WTC11 (cell line): ENCODE data around the gene ZSWIM3. TPM values are rescaled to one million over a fixed set of nuclear protein-coding genes. Genes with fewer than 3 reads are reported as not detected.

Experiments
- ATAC-seq: fragments of 200-7000 bp; cut with Tn5 transposase; 2 replicates; pipeline ENCODE4 v1.10.0; 2021; ENCODE audit warnings: mild to moderate bottlenecking, moderate library complexity
- CTCF ChIA-PET: fragments of 300-600 bp; sonication (Branson Sonifier 250); formaldehyde crosslinking; loops from one replicate; lab custom pipeline; 2021; ENCODE audit warnings: antibody characterized with exemption; lab: Charles Lee
- POLR2A ChIA-PET: fragments of 350-600 bp; sonication (Branson Sonifier 250); formaldehyde crosslinking; loops from one replicate; lab custom pipeline; 2021; ENCODE audit warnings: antibody characterized with exemption; lab: Charles Lee
- DNase-seq: peaks from one replicate; pipeline ENCODE4 v3.0.0; 2021; ENCODE audit warnings: low spot score
- H3K27ac Mint-ChIP-seq: 2 replicates; pipeline ENCODE4 v1.8.0; 2021; ENCODE audit warnings: mixed read lengths
- H3K27me3 Mint-ChIP-seq: 2 replicates; pipeline ENCODE4 v1.8.0; 2021; ENCODE audit warnings: low read depth, mild to moderate bottlenecking, moderate library complexity, mixed read lengths
- H3K36me3 Mint-ChIP-seq: 2 replicates; pipeline ENCODE4 v1.8.0; 2021; ENCODE audit warnings: mixed read lengths
- H3K4me1 Mint-ChIP-seq: 2 replicates; pipeline ENCODE4 v1.8.0; 2022; ENCODE audit warnings: mixed read lengths
- H3K4me3 Mint-ChIP-seq: 2 replicates; pipeline ENCODE4 v1.8.0; 2021; ENCODE audit warnings: mild to moderate bottlenecking, moderate library complexity, mixed read lengths
- H3K9me3 Mint-ChIP-seq: 2 replicates; pipeline ENCODE4 v1.8.0; 2021; ENCODE audit warnings: mixed read lengths
- E2F4 ChIP-seq: sonication (generic); formaldehyde crosslinking; IDR thresholded peaks from 2 replicates; pipeline ENCODE4 v1.8.1; 2022; ENCODE audit warnings: low read depth, mild to moderate bottlenecking, moderate library complexity, missing genetic modification reagents, borderline replicate concordance
- ELF4 ChIP-seq: sonication (generic); formaldehyde crosslinking; IDR thresholded peaks from 2 replicates; pipeline ENCODE4 v1.8.1; 2022; ENCODE audit warnings: low read depth, mild to moderate bottlenecking, moderate library complexity, missing genetic modification reagents
- JUN ChIP-seq: sonication (generic); formaldehyde crosslinking; IDR thresholded peaks from 2 replicates; pipeline ENCODE4 v1.8.0; 2023; ENCODE audit warnings: mild to moderate bottlenecking, missing genetic modification reagents
- NR3C1 ChIP-seq: sonication (generic); formaldehyde crosslinking; conservative IDR thresholded peaks from 2 replicates; pipeline ENCODE4 v1.8.1; 2023; ENCODE audit warnings: low read depth, mild to moderate bottlenecking, missing genetic modification reagents
- RORB ChIP-seq: fragments of 250-450 bp; sonication (Bioruptor Pico); IDR thresholded peaks from 2 replicates; pipeline ENCODE4 v1.9.0; 2021; ENCODE audit warnings: mild to moderate bottlenecking
- SP1 ChIP-seq: sonication (generic); formaldehyde crosslinking; conservative IDR thresholded peaks from 2 replicates; pipeline ENCODE4 v1.8.1; 2022; ENCODE audit warnings: missing genetic modification reagents
- ZNF416 ChIP-seq: fragments of 250-450 bp; sonication (Bioruptor Pico); IDR thresholded peaks from 2 replicates; pipeline ENCODE4 v1.9.0; 2021; ENCODE audit warnings: mild to moderate bottlenecking, inconsistent platforms
- ZNF671 ChIP-seq: fragments of 250-450 bp; sonication (Bioruptor Pico); IDR thresholded peaks from 2 replicates; pipeline ENCODE4 v1.8.0; 2021; ENCODE audit warnings: mild to moderate bottlenecking
- total RNA-seq: library from RNA; stranded (reverse); gene quantifications from 3 replicates; pipeline ENCODE4 v1.2.3, GENCODE V29; 2021
- TF ChIP-seq, protein P1 (sequence below): sonication (generic); formaldehyde crosslinking; IDR thresholded peaks from 2 replicates; pipeline ENCODE4 v1.8.1; 2023; ENCODE audit warnings: mild to moderate bottlenecking, missing genetic modification reagents
- TF ChIP-seq, protein P2 (sequence below): sonication (generic); formaldehyde crosslinking; IDR thresholded peaks from 2 replicates; pipeline ENCODE4 v1.8.0; 2022; ENCODE audit warnings: mild to moderate bottlenecking, missing genetic modification reagents
- TF ChIP-seq, protein P3 (sequence below): fragments of 200-600 bp; IDR thresholded peaks from 2 replicates; pipeline ENCODE4 v1.8.0; 2022; ENCODE audit warnings: antibody characterized with exemption
- TF ChIP-seq, protein P4 (sequence below): sonication (generic); formaldehyde crosslinking; IDR thresholded peaks from 2 replicates; pipeline ENCODE4 v1.8.0; 2022; ENCODE audit warnings: mild to moderate bottlenecking, missing genetic modification reagents
- TF ChIP-seq, protein P5 (sequence below): fragments of 250-450 bp; sonication (Bioruptor Pico); IDR thresholded peaks from 2 replicates; pipeline ENCODE4 v1.9.0; 2021; ENCODE audit warnings: mild to moderate bottlenecking, borderline replicate concordance

Gene ZSWIM3
- total RNA-seq, 1 experiment from 2014 or later = 3.4 TPM

DNA sequence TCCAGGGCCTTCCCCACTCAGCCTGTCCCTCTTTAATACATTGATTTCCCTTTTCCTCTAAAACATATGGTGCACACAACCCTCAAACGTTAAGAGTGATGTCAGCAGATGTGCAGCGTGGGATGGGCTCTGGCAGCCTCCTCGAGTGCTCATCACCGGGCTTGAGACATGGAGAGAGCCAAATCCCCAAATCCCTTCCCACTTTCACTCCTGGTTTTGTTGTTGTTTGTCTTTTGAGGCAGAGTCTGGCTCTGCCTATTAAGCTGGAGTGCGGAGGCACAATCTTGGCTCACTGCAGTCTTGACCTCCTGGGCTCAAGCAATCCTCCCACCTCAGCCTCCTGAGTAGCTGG lies 60.4 kb downstream of the ZSWIM3 start:
- DNase-seq = no peak
- POLR2A ChIA-PET = no interaction called here
- Mint-ChIP-seq H3K4me3 (no peak overlapping the region), H3K4me1 (peaks cover 7% of the 10 kb centered on the region; the same call in 1 of the 2 replicates), H3K36me3 (no peaks in the 10 kb centered on the region), H3K9me3 (no peaks in the 10 kb centered on the region), H3K27ac (no peak overlapping the region), H3K27me3 (0 out of 2 replicates have a peak, but pooled peaks cover 3% of the 10 kb centered on the region)
- TF ChIP-seq, protein P1, sequence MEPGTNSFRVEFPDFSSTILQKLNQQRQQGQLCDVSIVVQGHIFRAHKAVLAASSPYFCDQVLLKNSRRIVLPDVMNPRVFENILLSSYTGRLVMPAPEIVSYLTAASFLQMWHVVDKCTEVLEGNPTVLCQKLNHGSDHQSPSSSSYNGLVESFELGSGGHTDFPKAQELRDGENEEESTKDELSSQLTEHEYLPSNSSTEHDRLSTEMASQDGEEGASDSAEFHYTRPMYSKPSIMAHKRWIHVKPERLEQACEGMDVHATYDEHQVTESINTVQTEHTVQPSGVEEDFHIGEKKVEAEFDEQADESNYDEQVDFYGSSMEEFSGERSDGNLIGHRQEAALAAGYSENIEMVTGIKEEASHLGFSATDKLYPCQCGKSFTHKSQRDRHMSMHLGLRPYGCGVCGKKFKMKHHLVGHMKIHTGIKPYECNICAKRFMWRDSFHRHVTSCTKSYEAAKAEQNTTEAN = no peak
- TF ChIP-seq, protein P2, sequence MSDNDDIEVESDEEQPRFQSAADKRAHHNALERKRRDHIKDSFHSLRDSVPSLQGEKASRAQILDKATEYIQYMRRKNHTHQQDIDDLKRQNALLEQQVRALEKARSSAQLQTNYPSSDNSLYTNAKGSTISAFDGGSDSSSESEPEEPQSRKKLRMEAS (CRISPR knock-in tag) = no peak
- TF ChIP-seq E2F4 (CRISPR knock-in tag) (no peak), ZNF671 (CRISPR knock-in tag) (no peak), SP1 (no peak), NR3C1 (CRISPR knock-in tag) (no peak), JUN (CRISPR knock-in tag) (no peak), ZNF416 (CRISPR knock-in tag) (no peak), ELF4 (CRISPR knock-in tag) (no peak), RORB (CRISPR knock-in tag) (no peak)
- TF ChIP-seq, protein P3, sequence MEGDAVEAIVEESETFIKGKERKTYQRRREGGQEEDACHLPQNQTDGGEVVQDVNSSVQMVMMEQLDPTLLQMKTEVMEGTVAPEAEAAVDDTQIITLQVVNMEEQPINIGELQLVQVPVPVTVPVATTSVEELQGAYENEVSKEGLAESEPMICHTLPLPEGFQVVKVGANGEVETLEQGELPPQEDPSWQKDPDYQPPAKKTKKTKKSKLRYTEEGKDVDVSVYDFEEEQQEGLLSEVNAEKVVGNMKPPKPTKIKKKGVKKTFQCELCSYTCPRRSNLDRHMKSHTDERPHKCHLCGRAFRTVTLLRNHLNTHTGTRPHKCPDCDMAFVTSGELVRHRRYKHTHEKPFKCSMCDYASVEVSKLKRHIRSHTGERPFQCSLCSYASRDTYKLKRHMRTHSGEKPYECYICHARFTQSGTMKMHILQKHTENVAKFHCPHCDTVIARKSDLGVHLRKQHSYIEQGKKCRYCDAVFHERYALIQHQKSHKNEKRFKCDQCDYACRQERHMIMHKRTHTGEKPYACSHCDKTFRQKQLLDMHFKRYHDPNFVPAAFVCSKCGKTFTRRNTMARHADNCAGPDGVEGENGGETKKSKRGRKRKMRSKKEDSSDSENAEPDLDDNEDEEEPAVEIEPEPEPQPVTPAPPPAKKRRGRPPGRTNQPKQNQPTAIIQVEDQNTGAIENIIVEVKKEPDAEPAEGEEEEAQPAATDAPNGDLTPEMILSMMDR = no peak
- TF ChIP-seq, protein P4, sequence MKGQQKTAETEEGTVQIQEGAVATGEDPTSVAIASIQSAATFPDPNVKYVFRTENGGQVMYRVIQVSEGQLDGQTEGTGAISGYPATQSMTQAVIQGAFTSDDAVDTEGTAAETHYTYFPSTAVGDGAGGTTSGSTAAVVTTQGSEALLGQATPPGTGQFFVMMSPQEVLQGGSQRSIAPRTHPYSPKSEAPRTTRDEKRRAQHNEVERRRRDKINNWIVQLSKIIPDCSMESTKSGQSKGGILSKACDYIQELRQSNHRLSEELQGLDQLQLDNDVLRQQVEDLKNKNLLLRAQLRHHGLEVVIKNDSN (CRISPR knock-in tag) = no peak
- CTCF ChIA-PET = interaction anchor here (0.8 kb wide), 1 partner anchor 52 kb away, joined by 3 read pairs; no protein-coding TSS in a partner anchor
- ATAC-seq = no peak

DNA sequence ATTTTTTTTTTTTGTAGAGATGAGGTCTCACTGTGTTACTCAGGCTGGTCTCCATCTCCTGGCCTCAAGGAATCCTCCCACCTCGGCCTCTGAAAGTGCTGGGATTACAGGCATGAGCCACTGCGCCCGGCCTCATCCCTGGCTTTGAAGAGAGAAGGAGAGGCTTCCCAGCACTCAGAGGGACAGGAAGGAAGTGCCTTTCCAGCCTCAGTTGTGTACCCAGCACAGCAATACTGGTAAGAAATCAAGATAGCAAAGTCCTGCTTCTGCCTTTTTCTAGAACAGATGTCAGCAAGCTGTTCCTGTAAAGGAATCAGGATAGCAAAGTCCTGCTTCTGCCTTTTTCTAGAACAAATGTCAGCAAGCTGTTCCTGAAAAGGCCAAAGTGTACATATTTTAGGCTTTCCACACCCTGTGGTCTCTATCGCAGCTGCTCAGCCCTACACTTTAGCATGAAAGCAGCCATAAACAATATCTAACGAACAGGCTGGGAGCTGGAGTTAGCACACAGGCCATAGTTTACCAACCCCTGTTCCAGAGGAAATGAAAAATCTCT lies 60.8 kb downstream of the ZSWIM3 start:
- ATAC-seq = no peak
- Mint-ChIP-seq H3K9me3 (no peaks in the 10 kb centered on the region), H3K27ac (no peak overlapping the region), H3K4me3 (no peak overlapping the region), H3K36me3 (no peaks in the 10 kb centered on the region)
- ChIA-PET CTCF (interaction anchor here (0.8 kb wide), 1 partner anchor 52 kb away, joined by 3 read pairs; no protein-coding TSS in a partner anchor), POLR2A (no interaction called here)
- TF ChIP-seq, protein P5, sequence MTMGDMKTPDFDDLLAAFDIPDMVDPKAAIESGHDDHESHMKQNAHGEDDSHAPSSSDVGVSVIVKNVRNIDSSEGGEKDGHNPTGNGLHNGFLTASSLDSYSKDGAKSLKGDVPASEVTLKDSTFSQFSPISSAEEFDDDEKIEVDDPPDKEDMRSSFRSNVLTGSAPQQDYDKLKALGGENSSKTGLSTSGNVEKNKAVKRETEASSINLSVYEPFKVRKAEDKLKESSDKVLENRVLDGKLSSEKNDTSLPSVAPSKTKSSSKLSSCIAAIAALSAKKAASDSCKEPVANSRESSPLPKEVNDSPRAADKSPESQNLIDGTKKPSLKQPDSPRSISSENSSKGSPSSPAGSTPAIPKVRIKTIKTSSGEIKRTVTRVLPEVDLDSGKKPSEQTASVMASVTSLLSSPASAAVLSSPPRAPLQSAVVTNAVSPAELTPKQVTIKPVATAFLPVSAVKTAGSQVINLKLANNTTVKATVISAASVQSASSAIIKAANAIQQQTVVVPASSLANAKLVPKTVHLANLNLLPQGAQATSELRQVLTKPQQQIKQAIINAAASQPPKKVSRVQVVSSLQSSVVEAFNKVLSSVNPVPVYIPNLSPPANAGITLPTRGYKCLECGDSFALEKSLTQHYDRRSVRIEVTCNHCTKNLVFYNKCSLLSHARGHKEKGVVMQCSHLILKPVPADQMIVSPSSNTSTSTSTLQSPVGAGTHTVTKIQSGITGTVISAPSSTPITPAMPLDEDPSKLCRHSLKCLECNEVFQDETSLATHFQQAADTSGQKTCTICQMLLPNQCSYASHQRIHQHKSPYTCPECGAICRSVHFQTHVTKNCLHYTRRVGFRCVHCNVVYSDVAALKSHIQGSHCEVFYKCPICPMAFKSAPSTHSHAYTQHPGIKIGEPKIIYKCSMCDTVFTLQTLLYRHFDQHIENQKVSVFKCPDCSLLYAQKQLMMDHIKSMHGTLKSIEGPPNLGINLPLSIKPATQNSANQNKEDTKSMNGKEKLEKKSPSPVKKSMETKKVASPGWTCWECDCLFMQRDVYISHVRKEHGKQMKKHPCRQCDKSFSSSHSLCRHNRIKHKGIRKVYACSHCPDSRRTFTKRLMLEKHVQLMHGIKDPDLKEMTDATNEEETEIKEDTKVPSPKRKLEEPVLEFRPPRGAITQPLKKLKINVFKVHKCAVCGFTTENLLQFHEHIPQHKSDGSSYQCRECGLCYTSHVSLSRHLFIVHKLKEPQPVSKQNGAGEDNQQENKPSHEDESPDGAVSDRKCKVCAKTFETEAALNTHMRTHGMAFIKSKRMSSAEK (CRISPR knock-in tag) = no peak
- TF ChIP-seq, all 79 proteins: peak for 0
- Mint-ChIP-seq H3K4me1 (peaks cover 7% of the 10 kb centered on the region; the same call in 1 of the 2 replicates), H3K27me3 (0 out of 2 replicates have a peak, but pooled peaks cover 3% of the 10 kb centered on the region)
- no peak for DNase-seq
